HG02610 (cell line): ENCODE results near the gene IQSEC3.
"Not testable (repeated sequence)": the region's sequence is repeated elsewhere in the genome, so short reads cannot be mapped to it uniquely, and the experiment has no call there.

ENCODE experiments used
- ATAC-seq: cut with Tn5 transposase; IDR thresholded peaks from one replicate; pipeline ENCODE4 v1.9.1; 2021; ENCODE audit warnings: mild to moderate bottlenecking, moderate library complexity; ENCODE audit not compliant: unreplicated experiment

Gene IQSEC3

DNA sequence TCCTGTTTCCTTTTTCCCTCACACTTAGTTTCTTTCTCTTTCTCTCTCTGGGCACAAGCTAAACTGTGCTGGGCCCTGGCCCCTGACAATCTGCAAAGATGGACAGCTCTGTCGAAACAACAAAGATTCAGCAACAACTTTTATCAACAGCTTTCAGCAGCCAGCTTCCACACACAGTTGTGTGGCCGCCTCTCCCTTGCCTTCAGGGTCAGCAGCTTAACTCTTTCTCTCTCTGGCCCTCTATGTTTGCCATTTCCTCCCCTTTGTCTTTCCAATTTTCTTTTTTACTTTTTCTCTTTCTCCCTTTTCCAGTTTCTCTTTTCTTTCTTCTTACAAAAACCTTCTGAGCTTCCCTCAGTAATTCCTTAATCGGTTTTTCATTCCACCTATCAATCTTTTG lies 43.3 kb downstream of the IQSEC3 start:
- ATAC-seq, result no peak

DNA sequence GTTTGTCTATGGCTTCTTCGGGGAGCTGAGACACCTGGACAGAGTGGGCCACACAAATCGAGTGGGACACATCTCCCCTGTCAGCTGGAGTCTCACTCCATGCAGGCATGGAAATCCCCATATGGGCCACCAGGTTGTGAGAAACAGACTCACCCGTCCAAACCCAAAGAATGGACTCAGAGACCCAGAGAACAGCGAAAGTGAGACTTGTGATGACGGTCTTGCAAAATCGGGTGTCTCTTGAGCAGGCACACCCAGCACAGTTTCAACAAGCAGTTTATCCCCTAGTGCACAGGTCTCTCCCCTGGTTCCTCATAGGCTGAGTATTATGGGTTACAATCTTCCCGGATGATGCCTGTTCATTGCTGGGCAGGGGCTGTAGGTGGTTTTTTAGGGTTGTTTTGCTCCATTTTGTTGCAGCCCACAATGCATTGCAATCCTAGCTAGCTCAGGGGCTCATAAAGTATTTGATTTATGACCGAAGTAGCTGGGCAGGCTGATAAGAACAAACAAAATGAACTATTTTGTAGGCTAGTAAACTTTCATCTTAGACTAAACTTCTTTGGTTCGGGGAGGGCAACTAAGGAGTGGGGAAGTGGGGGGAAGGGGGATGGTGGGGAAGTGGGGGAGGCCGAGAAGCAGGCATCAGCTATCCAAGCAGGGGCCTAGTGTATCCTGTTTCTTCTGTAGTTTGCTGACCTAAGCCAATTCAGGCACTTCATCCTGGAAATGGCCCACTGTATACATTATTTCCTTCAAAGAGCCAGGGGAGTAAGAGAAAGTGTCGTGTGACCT lies 45.3 kb downstream of the IQSEC3 start:
- no peak for ATAC-seq

DNA sequence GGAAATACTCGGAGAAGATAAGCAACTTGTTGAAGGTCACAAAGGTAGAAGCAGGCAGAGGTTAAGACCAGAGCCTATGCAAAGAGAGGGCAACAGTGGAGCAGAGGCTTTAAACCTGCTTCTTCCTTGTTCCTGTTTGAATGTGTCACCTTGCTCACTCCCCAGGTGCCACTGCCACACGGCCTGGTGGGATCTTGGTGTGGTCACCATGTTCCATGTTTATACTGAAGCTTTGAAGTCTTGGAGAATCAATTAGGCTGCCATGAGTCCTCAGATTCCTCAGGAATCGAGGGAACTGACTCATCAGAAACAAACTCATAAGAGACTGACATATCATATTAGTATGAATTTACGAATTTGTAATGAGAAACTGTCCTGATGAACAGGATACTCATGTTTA lies 46.8 kb downstream of the IQSEC3 start:
- no peak for ATAC-seq

DNA sequence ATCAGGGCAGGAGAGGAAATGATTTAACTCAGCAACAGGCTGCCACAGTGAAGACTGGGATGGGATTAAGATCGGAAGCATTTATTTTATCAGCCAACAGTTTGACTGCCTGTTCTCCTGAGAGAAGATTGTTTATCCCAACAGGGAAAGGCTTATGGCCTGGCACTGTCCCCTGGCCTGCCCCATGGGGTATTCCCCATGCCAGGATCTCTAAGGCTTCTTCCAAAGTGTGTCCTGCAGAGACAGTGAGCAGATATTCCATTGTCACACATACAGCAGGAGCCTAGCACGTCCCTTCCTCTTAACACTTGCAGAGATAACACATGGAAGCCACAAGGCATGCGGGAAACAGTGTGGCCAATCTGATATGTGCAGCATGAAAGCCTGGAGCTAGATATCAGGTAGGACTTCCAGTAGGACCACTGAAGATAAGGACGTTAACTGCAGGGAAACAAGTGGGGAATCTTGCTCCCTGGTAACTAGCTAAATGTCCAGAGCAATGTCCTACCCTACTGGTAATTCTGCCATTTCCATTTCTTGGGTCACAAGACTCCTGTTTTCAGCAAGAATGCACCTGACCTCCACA lies 48.2 kb downstream of the IQSEC3 start:
- no peak for ATAC-seq

DNA sequence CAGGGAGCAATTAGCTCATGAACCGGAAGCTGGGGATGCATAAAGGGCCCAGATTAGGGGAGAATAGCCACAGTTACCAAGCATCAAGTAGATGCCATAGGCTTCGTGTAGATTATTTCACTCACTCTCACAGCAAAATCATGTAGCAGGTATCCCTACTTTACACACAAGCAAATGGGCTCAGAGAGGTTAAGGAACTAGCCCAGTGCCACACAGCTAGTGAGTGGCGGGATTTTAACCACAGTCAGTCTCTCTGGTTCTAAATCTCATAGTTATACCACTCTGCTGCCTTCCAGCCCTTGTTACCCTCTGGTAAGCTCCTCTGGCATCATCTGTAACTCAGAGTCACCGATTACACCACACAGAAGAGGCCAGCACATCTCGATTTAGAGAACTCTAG lies 49.0 kb downstream of the IQSEC3 start:
- no peak for ATAC-seq

DNA sequence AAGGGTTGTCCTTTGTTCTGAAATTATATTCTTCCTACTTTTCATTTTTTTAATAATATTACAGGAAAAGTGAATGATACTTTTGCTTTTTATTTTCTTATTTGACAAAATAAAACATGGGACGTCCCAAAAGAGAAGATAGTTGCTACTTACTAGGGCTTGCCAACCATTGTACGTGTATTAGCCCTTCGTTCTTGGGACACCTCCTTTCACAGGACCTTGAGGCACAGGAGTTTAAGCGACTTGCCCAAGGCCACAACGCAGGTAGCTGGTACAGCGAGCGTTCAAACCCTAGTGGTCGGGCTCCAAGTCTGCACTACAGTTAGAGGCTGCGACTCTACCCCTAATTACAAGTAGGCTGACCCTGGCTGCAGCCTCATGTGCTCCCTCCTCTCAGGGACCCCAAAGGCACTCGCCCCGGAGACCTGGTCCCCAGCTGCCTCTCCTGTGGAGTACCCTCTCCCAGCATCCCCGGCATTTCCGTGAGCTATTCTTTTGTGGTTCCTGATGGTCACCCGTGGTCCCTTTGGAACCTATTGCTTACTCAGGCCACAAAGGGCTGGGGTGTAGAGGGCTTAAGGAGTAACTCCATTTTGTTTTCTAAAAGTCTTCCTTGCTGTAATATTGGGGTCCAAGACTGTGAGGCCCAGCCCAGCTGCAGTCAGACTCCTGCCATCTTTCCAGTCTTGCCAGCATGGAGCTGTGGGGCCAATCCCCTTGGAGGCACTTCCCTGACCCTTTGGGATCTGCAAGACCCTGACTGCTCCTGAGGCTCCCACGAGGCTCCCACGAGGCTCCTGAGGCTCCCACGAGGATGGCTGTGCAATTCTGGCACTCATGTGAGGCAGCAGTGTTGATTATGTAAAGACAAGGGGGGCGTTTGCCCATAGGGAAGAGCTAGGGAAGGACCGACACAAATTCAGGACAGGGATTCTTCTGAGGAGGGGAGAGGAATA lies 49.7 kb downstream of the IQSEC3 start:
- no peak for ATAC-seq

DNA sequence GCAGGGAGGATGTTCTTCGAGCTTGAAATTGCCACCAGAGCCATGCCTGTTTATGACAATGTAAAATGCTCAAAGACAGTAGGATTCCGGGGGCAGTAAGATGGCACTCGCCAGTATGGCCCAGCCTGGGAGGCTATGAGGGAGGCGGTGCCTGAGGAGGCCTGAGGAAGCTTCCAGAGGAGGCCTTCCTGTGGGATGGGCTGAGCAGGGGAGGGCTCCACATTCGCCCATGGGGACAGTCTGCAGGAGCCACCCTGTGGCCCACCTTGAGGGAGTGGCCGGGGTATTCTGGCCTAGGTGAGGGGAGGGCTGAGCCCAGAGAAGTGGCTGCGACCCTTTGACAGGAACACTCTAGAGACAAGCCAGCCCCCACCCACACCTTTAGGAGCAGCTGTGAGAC lies 50.7 kb downstream of the IQSEC3 start:
- no peak for ATAC-seq

DNA sequence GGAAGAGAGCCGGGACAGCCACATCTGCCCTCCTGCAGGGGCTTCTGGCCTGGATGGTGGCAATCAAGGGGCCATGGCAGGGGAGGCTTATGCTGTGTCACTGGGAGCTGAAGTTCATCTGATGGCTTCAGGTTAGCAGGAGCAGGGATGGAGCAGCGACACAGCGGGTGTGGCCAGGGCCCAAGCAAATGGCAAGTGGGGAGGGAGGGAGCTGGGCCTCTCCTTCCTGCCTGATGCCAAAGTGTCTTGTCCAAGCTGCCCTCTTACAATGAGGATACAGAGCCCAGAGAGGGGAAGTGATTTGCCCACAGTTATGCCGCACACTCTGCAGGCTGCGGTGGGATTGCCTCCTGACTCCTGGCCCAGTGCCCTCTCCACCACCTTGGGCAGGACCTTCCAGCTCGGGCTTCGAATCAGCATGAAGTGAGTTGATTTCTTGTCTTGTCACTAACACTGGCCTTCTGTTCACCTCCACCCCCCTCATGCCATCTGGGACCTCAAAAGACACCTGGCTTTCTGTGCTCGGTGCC lies 51.3 kb downstream of the IQSEC3 start:
- no peak for ATAC-seq

DNA sequence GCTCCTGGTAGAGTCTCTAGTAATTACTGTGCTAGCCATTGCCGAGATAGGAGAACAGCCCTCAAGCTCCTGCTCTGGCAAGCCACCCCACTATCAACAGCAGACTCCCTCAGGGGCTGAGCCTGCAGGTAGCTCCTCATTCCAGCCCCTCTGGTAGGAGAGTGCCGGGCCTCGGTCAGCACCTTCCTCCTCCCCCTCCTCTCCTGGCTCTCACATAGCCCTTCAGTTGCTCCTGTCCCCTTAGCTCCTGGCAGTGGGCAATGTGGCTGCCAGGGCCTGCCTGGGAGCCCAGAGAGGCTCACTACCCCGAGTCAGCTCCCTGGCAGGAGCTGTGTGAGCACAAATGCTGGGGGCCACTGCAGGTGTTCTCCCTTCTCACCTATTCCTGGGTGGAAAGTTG lies 52.0 kb downstream of the IQSEC3 start:
- no peak for ATAC-seq

DNA sequence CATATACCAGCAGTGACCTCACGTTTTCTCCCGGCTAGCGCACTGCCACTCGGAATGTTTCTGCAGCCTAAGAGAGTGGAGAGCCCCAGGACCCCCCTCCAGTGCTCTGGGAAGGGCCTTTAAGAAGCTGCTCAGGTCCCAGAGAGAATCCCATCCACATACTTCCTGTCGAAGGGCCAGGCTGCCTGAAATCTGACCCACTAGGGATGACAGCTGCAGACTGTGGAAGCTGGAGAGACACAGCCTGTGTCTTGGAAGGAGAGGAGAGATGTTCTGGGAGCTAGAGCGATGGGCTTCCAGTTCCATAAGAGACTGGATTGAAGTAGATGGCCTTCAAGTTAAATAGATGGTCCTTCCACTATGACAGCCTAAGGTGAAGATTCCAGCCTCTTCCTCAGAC lies 54.4 kb downstream of the IQSEC3 start:
- no peak for ATAC-seq

DNA sequence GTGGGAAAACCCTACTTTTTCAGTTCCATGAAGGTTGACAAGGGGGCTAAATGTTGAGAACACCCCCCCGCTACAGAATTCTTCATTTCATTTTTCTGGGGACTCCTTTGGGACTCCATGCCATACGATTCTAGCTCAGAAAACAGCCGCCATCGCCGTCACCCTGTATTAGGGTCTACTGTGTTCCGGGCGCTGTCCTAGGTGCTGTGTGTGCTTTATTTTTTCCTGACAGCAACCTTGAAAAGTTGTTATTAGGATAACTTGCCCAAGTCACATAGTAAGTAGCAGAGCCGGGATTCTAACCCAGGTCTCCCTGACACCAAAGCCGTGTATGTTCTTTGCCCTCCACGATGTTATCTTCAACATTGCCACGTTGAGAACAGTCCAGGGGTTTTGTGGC lies 55.1 kb downstream of the IQSEC3 start:
- ATAC-seq, result no peak

DNA sequence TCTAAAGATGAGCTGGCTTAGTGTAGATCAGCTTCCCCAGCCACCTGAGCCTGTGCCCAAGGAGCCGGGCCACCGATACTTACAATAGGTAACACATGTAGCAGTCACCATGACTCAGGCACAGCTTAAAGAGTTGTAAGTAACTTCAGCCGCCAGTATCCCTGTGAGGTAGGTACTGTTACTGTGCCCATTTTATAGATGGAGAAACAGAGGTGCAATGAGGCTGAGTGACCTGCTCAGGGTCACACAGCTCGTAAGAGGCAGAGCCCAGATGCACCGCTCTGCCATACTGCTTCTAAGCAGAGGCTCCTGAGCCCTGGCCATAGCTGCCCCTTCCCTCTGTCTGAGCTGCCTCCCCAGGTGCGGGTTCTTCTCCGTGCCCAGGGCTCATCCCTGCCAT lies 58.5 kb downstream of the IQSEC3 start:
- ATAC-seq, result no peak

DNA sequence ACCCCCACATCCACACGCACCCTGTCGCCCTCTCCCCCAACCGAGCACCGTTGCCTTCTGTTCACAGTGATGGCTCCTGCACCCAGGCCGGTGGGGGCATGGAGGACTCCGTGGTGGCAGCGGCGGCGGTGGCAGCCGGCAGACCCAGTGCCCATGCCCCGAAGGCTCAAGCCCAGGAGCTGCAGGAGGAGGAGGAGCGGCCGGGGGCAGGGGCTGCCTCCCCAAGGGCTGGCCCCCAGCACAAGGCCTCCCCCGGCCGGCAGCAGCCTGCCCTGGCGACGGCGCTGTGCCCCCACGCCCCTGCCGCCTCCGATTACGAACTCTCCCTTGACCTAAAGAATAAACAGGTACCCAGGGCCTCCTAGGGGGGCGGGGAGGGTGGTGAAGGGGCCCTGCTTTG lies 59.0 kb downstream of the IQSEC3 start:
- no peak for ATAC-seq

DNA sequence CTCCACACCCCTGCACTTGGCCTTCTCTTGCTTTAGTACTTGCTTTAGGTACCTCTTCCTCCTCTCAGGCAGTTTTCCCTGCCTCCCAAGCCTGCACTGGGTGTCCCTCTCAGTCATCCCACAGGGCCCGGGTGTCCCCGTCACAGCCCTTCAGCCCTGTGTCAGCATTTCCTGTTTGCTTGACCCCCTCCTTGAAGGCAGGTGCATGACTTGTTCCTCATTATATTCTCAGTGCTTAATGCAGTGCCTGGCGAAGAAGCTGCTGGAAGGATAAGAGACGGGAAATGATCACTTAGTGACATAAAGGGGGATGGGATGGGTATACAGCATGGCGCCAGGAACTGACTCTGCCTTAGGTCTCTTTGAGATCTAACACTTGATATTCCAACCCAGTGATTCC lies 61.5 kb downstream of the IQSEC3 start:
- ATAC-seq, result no peak

DNA sequence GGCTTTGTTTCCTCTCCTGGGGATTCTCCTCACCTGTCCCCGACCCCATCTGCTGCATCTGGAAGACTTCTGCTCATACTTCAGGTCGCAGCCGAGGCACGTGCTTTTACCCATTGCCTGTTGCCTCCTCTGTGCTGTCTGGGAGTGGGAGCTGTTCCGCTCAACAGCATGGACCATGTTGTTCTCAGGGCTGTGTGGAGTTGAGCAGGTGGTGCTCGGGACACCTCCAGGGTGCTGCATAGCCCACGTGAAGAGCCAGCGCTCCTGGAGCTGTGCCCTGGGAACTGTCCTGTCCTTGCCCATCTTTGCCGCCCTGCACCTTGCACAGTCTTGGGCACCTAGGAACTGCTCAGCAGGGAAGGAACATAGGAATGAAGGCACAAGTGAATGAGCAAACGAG lies 62.4 kb downstream of the IQSEC3 start:
- ATAC-seq, result no peak

DNA sequence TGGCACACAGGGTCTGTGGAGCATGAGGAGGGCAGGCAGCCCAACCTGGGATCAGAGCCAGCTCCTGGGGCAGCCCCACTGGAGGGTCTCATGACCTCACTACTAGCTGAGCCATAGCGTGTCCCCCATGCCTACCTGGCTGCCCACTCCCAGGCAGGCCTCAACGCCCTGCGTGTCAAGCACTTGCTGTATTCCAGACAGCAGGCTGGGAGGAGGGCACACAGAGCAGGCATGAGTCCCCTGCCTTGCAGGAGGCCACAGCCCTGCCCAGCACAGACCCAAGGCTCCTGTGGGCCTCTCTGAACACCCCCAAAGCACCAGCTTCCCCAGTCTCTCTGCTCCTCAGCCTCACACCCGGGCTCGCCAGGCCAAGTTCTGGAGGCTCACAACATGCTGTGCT lies 64.0 kb downstream of the IQSEC3 start:
- ATAC-seq, result no peak

DNA sequence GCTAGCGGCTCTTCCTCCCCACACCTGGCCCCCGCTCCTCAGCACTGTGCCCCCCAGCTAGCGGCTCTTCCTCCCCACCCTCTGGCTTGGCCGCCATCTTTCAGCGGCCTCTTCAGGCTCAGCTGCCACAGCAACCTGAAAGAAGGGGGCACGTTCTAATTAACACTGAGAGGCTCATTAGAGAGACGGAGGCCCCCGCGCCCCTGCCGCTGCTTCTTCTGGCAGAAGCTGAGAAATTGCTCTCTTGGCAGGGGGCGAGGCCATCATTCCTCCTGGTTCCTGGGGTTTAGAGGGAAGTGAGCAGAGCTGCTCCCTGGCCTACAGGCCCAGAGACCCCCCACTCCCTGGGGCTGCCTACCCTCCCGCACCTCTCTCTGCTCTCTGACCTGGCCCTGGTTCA lies 64.4 kb downstream of the IQSEC3 start:
- no peak for ATAC-seq

DNA sequence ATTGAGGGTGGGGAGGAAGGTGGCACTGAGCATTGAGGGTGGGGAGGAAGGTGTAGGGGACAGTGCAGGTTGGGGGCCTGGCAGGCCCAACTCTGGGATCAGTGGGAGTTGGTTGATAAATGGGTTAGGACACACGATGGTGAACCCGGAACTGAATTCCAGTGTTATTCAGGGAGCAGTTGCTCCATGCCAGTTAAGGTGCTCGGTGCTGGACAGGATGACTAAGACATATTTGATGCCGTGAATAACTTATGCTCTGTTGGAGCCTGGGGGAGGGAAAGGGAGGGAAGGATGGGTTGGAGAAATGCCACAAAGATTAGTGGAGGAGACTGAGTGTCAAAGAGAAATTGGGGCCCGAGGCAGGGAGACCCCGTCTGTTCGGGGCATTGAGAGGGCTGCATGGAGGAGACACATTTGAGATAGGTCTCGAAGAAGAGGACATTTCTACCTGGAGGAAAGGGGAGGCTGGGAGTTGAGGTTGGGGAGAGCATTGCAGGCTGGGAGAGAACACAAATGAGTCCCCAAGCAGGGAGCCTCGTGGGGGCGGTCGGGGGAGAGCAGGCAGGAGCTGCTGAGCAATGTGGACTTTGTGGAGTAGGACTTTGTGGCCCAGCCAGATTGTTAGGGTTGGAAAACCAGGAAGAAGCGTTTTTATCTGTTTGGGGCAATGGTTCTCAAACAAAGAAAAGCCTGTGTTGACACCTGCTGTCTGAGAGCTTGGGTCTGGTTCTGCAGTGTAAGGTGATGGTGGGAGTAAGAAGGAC lies 65.3 kb downstream of the IQSEC3 start:
- ATAC-seq, result no peak

DNA sequence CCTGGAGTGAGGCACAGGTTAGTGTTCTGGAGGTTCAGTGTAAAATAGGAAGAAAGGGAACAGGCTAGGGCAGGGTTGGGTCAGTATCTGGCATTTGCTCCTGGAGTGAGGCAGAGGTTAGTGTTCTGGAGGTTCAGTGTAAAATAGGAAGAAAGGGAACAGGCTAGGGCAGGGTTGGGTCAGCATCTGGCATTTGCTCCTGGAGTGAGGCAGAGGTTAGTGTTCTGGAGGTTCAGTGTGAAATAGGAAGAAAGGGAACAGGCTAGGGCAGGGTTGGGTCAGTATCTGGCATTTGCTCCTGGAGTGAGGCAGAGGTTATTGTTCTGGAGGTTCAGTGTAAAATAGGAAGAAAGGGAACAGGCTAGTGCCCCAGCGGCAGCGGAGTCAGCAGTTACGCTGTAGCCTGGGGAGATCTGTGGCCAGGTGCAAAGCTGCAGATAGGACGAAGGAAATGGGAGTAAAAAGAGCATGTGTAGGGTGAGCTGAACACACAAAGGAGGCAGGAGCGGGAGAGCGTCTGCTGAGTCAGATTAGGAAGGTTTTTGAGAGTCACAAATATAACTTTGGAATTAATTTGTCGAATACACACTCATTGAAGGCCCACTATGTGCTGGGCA lies 67.2 kb downstream of the IQSEC3 start:
- not testable (repeated sequence) for ATAC-seq

DNA sequence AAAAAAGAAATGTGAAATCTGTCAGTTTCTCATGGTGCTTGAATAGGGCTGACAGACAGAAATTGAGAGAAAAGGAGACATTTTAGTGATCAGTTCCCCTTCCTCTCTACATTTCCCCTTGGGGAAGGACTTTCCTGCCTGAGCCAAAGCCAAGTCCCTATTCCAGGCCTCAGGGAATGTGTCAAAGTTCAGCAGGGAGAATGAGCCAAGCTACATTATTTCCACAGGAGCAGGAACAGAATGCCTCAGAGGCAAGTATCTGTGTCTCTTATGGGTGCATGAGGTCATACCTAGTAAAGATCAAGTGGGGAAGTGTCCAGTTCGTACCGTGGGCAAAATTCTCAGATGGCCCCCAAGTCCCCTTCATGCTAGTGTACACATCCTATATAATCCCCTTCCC lies 68.6 kb downstream of the IQSEC3 start:
- no peak for ATAC-seq
